ENCODE measurements around the gene FOLR2. TPM values are rescaled to one million over a fixed set of nuclear protein-coding genes. Genes with fewer than 3 reads are reported as not detected.

FOLR2 gene
- total and polyA plus RNA-seq, 2 experiments from 2014 or later, result not detected

DNA sequence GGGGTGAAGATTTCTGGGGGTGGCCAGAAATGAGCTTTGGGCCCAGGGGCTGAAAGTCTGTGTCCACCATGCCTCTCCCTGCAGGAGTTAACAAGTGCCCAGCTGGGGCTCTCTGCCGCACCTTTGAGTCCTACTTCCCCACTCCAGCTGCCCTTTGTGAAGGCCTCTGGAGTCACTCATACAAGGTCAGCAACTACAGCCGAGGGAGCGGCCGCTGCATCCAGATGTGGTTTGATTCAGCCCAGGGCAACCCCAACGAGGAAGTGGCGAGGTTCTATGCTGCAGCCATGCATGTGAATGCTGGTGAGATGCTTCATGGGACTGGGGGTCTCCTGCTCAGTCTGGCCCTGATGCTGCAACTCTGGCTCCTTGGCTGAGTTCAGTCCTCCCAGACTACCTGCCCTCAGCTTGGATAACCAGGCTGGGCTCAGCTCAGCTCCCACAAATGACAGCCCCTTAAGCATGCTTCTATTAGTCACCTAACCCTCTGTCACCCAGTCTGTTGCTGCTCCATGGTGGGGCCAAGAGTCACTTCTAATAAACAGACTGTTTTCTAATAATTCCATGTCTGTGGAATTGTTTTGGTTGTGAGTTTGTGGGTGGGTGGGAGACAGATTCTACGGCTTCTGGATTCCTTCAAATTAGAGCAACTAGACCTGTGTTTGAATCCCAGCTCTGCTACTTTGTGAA lies 4.9 kb downstream of the FOLR2 start (continued):
- TF ChIP-seq, protein P1, sequence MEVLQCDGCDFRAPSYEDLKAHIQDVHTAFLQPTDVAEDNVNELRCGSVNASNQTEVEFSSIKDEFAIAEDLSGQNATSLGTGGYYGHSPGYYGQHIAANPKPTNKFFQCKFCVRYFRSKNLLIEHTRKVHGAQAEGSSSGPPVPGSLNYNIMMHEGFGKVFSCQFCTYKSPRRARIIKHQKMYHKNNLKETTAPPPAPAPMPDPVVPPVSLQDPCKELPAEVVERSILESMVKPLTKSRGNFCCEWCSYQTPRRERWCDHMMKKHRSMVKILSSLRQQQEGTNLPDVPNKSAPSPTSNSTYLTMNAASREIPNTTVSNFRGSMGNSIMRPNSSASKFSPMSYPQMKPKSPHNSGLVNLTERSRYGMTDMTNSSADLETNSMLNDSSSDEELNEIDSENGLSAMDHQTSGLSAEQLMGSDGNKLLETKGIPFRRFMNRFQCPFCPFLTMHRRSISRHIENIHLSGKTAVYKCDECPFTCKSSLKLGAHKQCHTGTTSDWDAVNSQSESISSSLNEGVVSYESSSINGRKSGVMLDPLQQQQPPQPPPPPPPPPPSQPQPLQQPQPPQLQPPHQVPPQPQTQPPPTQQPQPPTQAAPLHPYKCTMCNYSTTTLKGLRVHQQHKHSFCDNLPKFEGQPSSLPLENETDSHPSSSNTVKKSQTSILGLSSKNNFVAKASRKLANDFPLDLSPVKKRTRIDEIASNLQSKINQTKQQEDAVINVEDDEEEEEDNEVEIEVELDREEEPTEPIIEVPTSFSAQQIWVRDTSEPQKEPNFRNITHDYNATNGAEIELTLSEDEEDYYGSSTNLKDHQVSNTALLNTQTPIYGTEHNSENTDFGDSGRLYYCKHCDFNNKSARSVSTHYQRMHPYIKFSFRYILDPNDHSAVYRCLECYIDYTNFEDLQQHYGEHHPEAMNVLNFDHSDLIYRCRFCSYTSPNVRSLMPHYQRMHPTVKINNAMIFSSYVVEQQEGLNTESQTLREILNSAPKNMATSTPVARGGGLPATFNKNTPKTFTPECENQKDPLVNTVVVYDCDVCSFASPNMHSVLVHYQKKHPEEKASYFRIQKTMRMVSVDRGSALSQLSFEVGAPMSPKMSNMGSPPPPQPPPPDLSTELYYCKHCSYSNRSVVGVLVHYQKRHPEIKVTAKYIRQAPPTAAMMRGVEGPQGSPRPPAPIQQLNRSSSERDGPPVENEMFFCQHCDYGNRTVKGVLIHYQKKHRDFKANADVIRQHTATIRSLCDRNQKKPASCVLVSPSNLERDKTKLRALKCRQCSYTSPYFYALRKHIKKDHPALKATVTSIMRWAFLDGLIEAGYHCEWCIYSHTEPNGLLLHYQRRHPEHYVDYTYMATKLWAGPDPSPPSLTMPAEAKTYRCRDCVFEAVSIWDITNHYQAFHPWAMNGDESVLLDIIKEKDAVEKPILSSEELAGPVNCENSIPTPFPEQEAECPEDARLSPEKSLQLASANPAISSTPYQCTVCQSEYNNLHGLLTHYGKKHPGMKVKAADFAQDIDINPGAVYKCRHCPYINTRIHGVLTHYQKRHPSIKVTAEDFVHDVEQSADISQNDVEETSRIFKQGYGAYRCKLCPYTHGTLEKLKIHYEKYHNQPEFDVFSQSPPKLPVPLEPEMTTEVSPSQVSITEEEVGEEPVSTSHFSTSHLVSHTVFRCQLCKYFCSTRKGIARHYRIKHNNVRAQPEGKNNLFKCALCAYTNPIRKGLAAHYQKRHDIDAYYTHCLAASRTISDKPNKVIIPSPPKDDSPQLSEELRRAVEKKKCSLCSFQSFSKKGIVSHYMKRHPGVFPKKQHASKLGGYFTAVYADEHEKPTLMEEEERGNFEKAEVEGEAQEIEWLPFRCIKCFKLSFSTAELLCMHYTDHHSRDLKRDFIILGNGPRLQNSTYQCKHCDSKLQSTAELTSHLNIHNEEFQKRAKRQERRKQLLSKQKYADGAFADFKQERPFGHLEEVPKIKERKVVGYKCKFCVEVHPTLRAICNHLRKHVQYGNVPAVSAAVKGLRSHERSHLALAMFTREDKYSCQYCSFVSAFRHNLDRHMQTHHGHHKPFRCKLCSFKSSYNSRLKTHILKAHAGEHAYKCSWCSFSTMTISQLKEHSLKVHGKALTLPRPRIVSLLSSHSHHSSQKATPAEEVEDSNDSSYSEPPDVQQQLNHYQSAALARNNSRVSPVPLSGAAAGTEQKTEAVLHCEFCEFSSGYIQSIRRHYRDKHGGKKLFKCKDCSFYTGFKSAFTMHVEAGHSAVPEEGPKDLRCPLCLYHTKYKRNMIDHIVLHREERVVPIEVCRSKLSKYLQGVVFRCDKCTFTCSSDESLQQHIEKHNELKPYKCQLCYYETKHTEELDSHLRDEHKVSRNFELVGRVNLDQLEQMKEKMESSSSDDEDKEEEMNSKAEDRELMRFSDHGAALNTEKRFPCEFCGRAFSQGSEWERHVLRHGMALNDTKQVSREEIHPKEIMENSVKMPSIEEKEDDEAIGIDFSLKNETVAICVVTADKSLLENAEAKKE (CRISPR knock-in tag; IDR thresholded peaks at IDR 0.05), result no peak

DNA sequence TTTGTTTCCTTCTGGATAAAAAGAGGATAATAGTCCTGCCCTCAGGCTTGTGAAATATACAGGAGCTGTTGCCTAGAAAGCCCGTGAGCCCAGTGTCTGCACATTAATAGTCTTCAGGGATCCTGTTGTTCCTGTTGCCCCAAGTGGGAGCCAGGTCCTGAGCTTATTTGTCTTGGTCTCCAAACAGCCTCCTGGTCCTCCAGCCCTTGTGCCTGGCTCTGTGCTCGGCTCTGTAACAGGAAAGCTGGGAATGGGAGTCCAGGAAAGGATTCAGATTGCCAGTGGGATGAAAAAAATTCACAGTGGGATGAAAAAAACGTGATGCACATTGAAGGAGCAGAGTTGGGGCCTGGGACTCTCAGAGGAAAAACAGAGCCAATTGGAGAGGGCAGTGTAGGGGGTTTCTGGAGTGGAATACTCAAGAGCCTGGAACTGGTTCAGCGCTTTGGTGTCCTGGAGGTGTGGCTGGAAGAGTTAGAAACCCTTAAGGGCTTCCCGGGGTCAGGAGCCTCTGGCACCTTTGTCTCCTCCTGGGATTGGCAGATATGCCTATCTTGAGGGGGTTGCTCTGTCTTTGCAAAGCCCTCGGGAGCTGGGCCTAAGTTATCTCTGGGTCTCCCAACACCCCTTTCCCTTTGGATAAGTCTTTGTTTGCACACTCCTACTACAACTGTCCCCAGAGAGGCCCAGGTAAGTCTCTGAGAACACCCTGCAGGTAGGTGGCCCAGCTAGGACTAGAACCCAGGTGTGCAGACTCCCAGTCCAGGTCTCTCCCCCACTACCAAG lies 5.7 kb downstream of the FOLR2 start:
- H3K4me1 Mint-ChIP-seq, result peaks cover 27% of the 10 kb centered on the region
- no peak for DNase-seq (ENCODE audit: low spot score)
- H3K27me3 ChIP-seq (ENCODE audit: insufficient read depth), result peaks cover 16% of the 10 kb centered on the region; the same call in 1 of the 2 replicates
- peaks cover 20% of the 10 kb centered on the region for H3K79me2 ChIP-seq (replicated peaks; ENCODE audit: insufficient read depth)
- H3K4me1 ChIP-seq (ENCODE audit: insufficient read depth), result peaks cover 25% of the 10 kb centered on the region
- peaks cover 18% of the 10 kb centered on the region for H3K27me3 Mint-ChIP-seq (ENCODE audit: insufficient read depth, low read depth, poor library complexity)
- no peaks in the 10 kb centered on the region for H3K9me2 ChIP-seq (ENCODE audit: insufficient read depth)
- H3K27ac ChIP-seq (ENCODE audit: low read depth), result peak overlapping the region; percentile 73; the same call in 1 of the 2 replicates
- peak overlapping the region; percentile 65; the same call in 1 of the 2 replicates for H3K27ac Mint-ChIP-seq
- H4K20me1 ChIP-seq (replicated peaks; ENCODE audit: insufficient read depth), result peaks cover 11% of the 10 kb centered on the region
- H3K4me3 Mint-ChIP-seq, result peak overlapping the region; percentile 73
- H3F3A ChIP-seq (replicated peaks; ENCODE audit: low read depth), result peaks cover 2% of the 10 kb centered on the region; the same call in 1 of the 2 replicates
- peak overlapping the region; percentile 33; the same call in 1 of the 2 replicates for H2AFZ ChIP-seq
- peak overlapping the region; percentile 97 for H3K4me3 ChIP-seq
- H3K36me3 ChIP-seq (ENCODE audit: insufficient read depth), result no peaks in the 10 kb centered on the region
- H3K4me2 ChIP-seq, result peak overlapping the region; percentile 77
- no peaks in the 10 kb centered on the region for H3K9me3 Mint-ChIP-seq
- ATAC-seq, result peak; percentile 1; the same call in 1 of the 3 replicates
- no peaks in the 10 kb centered on the region; the same call in 2 of the 3 replicates for H3K36me3 Mint-ChIP-seq (ENCODE audit: low read depth)
- TF ChIP-seq EZH2phosphoT487 (IDR thresholded peaks at IDR 0.05; ENCODE audit: unreplicated experiment) (no peak), JUNB (IDR thresholded peaks at IDR 0.05; ENCODE audit: unreplicated experiment) (no peak), STAT1 (IDR thresholded peaks at IDR 0.05; ENCODE audit: unreplicated experiment) (no peak)
- TF ChIP-seq, protein P2, sequence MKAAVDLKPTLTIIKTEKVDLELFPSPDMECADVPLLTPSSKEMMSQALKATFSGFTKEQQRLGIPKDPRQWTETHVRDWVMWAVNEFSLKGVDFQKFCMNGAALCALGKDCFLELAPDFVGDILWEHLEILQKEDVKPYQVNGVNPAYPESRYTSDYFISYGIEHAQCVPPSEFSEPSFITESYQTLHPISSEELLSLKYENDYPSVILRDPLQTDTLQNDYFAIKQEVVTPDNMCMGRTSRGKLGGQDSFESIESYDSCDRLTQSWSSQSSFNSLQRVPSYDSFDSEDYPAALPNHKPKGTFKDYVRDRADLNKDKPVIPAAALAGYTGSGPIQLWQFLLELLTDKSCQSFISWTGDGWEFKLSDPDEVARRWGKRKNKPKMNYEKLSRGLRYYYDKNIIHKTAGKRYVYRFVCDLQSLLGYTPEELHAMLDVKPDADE (IDR thresholded peaks at IDR 0.05), result no peak
- TF ChIP-seq, protein P1 (CRISPR knock-in tag; IDR thresholded peaks at IDR 0.05), result no peak

Measured in GM23338 (cell line).